ENCODE results near the gene CANX. TPM values are rescaled to one million over a fixed set of nuclear protein-coding genes. Genes with fewer than 3 reads are reported as not detected.

Gene CANX
- total and polyA plus RNA-seq, 2 of the 13 experiments (the other 11 are each of a cell fraction or from before 2014, with no cell fraction given): 477 to 680 TPM

DNA sequence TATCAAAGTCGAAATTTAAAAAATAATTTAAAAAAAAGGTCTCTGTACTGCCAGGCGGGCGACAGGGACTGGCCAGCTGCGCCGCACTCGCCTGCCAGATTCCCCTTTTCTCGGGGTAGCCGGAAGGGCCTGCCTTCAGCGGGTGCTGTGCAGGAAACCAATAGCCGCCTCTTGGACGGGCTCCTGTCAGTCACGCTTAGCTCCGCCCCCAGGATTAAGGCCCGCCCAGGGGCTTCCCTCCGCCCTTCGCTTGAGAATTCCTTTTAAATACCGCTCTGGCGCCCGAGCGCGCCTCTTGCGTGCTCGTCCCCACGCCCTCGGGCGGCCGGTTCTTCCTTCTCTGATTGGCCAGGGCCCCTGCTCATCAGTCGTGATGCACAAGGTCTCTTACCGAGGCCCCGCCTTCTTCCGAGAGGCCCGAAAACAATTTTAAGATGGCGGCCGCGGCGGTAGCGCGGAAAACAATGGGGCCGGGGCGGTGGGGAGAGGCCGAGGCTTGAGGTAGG, 33.7 kb downstream of the CANX start, which contains the start of gene MAML1 (continued):
- TF ChIP-seq EED (CRISPR knock-in tag; IDR thresholded peaks at IDR 0.05) (no peak), ZNF432 (CRISPR knock-in tag; IDR thresholded peaks at IDR 0.05; ENCODE audit: borderline replicate concordance) (no peak), ZNF496 (CRISPR knock-in tag; IDR thresholded peaks at IDR 0.05; ENCODE audit: insufficient replicate concordance) (no peak), AGO2 (optimal IDR thresholded peaks at IDR 0.05; ENCODE audit: low read depth, low read length) (peak; percentile 83), ZFP36L2 (CRISPR knock-in tag; IDR thresholded peaks at IDR 0.05) (no peak), TGIF2 (CRISPR knock-in tag; IDR thresholded peaks at IDR 0.05) (peak; percentile 74), FOXP1 (IDR thresholded peaks at IDR 0.05) (no peak), FOXP1 (CRISPR knock-in tag; IDR thresholded peaks at IDR 0.05) (no peak), RXRB (CRISPR knock-in tag; IDR thresholded peaks at IDR 0.05; ENCODE audit: borderline replicate concordance) (peak; percentile 21; the same call in 1 of the 2 replicates), ZNF180 (CRISPR knock-in tag; IDR thresholded peaks at IDR 0.05; ENCODE audit: borderline replicate concordance, low read depth) (no peak), ZNF724P (CRISPR knock-in tag; IDR thresholded peaks at IDR 0.05; ENCODE audit: borderline replicate concordance) (no peak), ZNF569 (CRISPR knock-in tag; IDR thresholded peaks at IDR 0.05; ENCODE audit: borderline replicate concordance) (no peak), ZNF543 (CRISPR knock-in tag; IDR thresholded peaks at IDR 0.05) (0 out of 2 replicates have a peak, but pooled peaks have one; percentile 15), IKZF1 (IDR thresholded peaks at IDR 0.05) (no peak), DR1 (CRISPR knock-in tag; IDR thresholded peaks at IDR 0.05) (peak; percentile 92), ZNF282 (IDR thresholded peaks at IDR 0.05; ENCODE audit: partially characterized antibody) (no peak), SMARCC2 (IDR thresholded peaks at IDR 0.05) (no peak), ZSCAN30 (CRISPR knock-in tag; IDR thresholded peaks at IDR 0.05) (no peak), ATF1 (CRISPR knock-in tag; IDR thresholded peaks at IDR 0.05) (peak; percentile 84), ZNF468 (CRISPR knock-in tag; IDR thresholded peaks at IDR 0.05) (no peak), ZNF430 (CRISPR knock-in tag; IDR thresholded peaks at IDR 0.05) (peak; percentile 49), KLF9 (CRISPR knock-in tag; IDR thresholded peaks at IDR 0.05; ENCODE audit: low read depth) (no peak), ZNF263 (CRISPR knock-in tag; IDR thresholded peaks at IDR 0.05) (no peak), PCBP2 (optimal IDR thresholded peaks at IDR 0.05; ENCODE audit: low read depth, low read length, poor library complexity, severe bottlenecking) (no peak)
- TF ChIP-seq, protein P1, sequence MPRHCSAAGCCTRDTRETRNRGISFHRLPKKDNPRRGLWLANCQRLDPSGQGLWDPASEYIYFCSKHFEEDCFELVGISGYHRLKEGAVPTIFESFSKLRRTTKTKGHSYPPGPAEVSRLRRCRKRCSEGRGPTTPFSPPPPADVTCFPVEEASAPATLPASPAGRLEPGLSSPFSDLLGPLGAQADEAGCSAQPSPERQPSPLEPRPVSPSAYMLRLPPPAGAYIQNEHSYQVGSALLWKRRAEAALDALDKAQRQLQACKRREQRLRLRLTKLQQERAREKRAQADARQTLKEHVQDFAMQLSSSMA (CRISPR knock-in tag; IDR thresholded peaks at IDR 0.05): peak; percentile 53; the same call in 1 of the 2 replicates
- TF ChIP-seq, protein P2, sequence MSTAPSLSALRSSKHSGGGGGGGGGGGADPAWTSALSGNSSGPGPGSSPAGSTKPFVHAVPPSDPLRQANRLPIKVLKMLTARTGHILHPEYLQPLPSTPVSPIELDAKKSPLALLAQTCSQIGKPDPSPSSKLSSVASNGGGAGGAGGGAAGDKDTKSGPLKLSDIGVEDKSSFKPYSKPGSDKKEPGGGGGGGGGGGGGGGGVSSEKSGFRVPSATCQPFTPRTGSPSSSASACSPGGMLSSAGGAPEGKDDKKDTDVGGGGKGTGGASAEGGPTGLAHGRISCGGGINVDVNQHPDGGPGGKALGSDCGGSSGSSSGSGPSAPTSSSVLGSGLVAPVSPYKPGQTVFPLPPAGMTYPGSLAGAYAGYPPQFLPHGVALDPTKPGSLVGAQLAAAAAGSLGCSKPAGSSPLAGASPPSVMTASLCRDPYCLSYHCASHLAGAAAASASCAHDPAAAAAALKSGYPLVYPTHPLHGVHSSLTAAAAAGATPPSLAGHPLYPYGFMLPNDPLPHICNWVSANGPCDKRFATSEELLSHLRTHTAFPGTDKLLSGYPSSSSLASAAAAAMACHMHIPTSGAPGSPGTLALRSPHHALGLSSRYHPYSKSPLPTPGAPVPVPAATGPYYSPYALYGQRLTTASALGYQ (CRISPR knock-in tag; IDR thresholded peaks at IDR 0.05): no peak; the same call in 1 of the 2 replicates
- TF ChIP-seq, protein P3, sequence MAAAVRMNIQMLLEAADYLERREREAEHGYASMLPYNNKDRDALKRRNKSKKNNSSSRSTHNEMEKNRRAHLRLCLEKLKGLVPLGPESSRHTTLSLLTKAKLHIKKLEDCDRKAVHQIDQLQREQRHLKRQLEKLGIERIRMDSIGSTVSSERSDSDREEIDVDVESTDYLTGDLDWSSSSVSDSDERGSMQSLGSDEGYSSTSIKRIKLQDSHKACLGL (CRISPR knock-in tag; IDR thresholded peaks at IDR 0.05): 0 out of 2 replicates have a peak, but pooled peaks have one; percentile 5
- TF ChIP-seq, protein P4, sequence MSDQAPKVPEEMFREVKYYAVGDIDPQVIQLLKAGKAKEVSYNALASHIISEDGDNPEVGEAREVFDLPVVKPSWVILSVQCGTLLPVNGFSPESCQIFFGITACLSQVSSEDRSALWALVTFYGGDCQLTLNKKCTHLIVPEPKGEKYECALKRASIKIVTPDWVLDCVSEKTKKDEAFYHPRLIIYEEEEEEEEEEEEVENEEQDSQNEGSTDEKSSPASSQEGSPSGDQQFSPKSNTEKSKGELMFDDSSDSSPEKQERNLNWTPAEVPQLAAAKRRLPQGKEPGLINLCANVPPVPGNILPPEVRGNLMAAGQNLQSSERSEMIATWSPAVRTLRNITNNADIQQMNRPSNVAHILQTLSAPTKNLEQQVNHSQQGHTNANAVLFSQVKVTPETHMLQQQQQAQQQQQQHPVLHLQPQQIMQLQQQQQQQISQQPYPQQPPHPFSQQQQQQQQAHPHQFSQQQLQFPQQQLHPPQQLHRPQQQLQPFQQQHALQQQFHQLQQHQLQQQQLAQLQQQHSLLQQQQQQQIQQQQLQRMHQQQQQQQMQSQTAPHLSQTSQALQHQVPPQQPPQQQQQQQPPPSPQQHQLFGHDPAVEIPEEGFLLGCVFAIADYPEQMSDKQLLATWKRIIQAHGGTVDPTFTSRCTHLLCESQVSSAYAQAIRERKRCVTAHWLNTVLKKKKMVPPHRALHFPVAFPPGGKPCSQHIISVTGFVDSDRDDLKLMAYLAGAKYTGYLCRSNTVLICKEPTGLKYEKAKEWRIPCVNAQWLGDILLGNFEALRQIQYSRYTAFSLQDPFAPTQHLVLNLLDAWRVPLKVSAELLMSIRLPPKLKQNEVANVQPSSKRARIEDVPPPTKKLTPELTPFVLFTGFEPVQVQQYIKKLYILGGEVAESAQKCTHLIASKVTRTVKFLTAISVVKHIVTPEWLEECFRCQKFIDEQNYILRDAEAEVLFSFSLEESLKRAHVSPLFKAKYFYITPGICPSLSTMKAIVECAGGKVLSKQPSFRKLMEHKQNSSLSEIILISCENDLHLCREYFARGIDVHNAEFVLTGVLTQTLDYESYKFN (CRISPR knock-in tag; conservative IDR thresholded peaks at IDR 0.05): no peak

All from HepG2 (cell line).